ENCODE data around the gene WNT5B.

GRCh38 chr12:1630133-1630826 lies 1.2 kb downstream of the WNT5B start:
- TF ChIP-seq EZH2 (IDR thresholded peaks at IDR 0.05; ENCODE audit: low read length): peak; percentile 13
- TF ChIP-seq CTCF (optimal IDR thresholded peaks at IDR 0.05 in 1 of 3, IDR thresholded peaks at IDR 0.05 in 1 of 3, conservative IDR thresholded peaks at IDR 0.05 in 1 of 3; ENCODE audit: extremely low read depth in 1 of 3, insufficient read depth in 2 of 3, low read length in 3 of 3): peak in 1 of 3 experiments; percentile 43

Measured in keratinocyte (primary cell).